HepG2 (cell line): ENCODE measurements around the gene DNASE1L2. TPM values are rescaled to one million over a fixed set of nuclear protein-coding genes. Genes with fewer than 3 reads are reported as not detected.

ENCODE experiments used
- ATAC-seq: fragments of 200-7000 bp; cut with Tn5 transposase; 3 replicates; pipeline ENCODE4 v1.9.1; 2020; ENCODE audit warnings: mild to moderate bottlenecking, moderate library complexity
- BruUV-seq: library from RNA; stranded (reverse); fragments of 400-500 nt; replicated peaks from 2 replicates; lab custom pipeline; 2021; lab: Mats Ljungman, UMichigan
- CTCF ChIA-PET: fragments of 300-600 bp; formaldehyde crosslinking; extraction: SDS; loops from one replicate; lab custom pipeline; 2021; ENCODE audit warnings: low total read pairs, inconsistent platforms, low intra/inter-chr PET ratio; lab: Yijun Ruan, JAX
- POLR2A ChIA-PET: fragments of 350-600 bp; sonication (Branson Sonifier 250); formaldehyde crosslinking; loops from one replicate; lab custom pipeline; 2020; ENCODE audit warnings: antibody characterized with exemption, inconsistent platforms; lab: Yijun Ruan, JAX
- DNase-seq: peaks from one replicate; pipeline ENCODE4 v3.0.0-alpha.2; 2015; ENCODE audit warnings: low spot score
- FAIRE-seq: peaks from 3 replicates; lab custom pipeline; 2011; peaks lifted over from hg19 to GRCh38; lab: Jason Lieb, UNC
- H2AFZ ChIP-seq: one replicate; pipeline ENCODE4 v1.6.1; 2011; ENCODE audit warnings: low read length, inconsistent platforms
- H3K27ac ChIP-seq: fragments of 300-600 bp; 3 replicates; pipeline ENCODE4 v1.8.0; 2011; ENCODE audit warnings: mixed run types, mild to moderate bottlenecking, mixed read lengths, low read length, inconsistent platforms; ENCODE audit not compliant: insufficient read depth; ENCODE audit errors: extremely low read length
- H3K27me3 ChIP-seq, 2 experiments: fragments of 200-600 bp in 1 of 2; 2 replicates in 1 of 2; 3 replicates in 1 of 2; pipeline versions ENCODE4 v1.6.0 to v1.8.0; 2011; ENCODE audit warnings: low read length in 2 of 2, mild to moderate bottlenecking in 2 of 2, moderate library complexity in 2 of 2, inconsistent platforms in 1 of 2; ENCODE audit not compliant: insufficient read depth in 2 of 2, control insufficient read depth in 1 of 2
- H3K36me3 ChIP-seq, 2 experiments: fragments of 200-600 bp in 1 of 2; replicated peaks in 1 of 2; 2 replicates in 1 of 2; 3 replicates in 1 of 2; pipeline versions ENCODE4 v1.5.1 to v1.8.0; 2011; ENCODE audit warnings: low read length in 2 of 2, inconsistent platforms in 1 of 2; ENCODE audit not compliant: insufficient read depth in 2 of 2, control insufficient read depth in 1 of 2
- H3K4me1 ChIP-seq: 2 replicates; pipeline ENCODE4 v1.5.1; 2012; ENCODE audit warnings: low read length, inconsistent platforms; ENCODE audit not compliant: insufficient read depth
- H3K4me2 ChIP-seq: 2 replicates; pipeline ENCODE4 v1.6.0; 2011; ENCODE audit warnings: low read depth, low read length, inconsistent platforms
- H3K4me3 ChIP-seq, 3 experiments: fragments of 200-600 bp in 1 of 3; sonication (generic), shearing (Covaris generic) in 1 of 3; replicated peaks in 1 of 3; 2 replicates each; pipeline ENCODE4 v1.5.1; 2011 to 2016; ENCODE audit warnings: low read length in 3 of 3, inconsistent platforms in 2 of 3, low read depth in 2 of 3, mild to moderate bottlenecking in 2 of 3, control low read depth in 1 of 3, mixed read lengths in 1 of 3; ENCODE audit not compliant: insufficient read depth in 1 of 3
- H3K79me2 ChIP-seq: one replicate; pipeline ENCODE4 v1.6.1; 2011; ENCODE audit warnings: low read length, inconsistent platforms; ENCODE audit not compliant: insufficient read depth
- H3K9ac ChIP-seq: 2 replicates; pipeline ENCODE4 v1.6.0; 2011; ENCODE audit warnings: mild to moderate bottlenecking, low read depth, low read length, inconsistent platforms; ENCODE audit not compliant: insufficient read depth
- H3K9me3 ChIP-seq: 2 replicates; pipeline ENCODE4 v1.5.1; 2012; ENCODE audit warnings: mild to moderate bottlenecking, low read length
- H4K20me1 ChIP-seq: 2 replicates; pipeline ENCODE4 v1.6.0; 2011; ENCODE audit warnings: inconsistent platforms, mild to moderate bottlenecking, low read length, moderate library complexity; ENCODE audit not compliant: insufficient read depth
- AGO2 ChIP-seq: fragments of 200-400 bp; formaldehyde crosslinking; optimal IDR thresholded peaks from 2 replicates; pipeline ENCODE3; 2017; ENCODE audit warnings: mild to moderate bottlenecking, low read depth, low read length, moderate library complexity
- RBFOX2 ChIP-seq: fragments of 200-400 bp; formaldehyde crosslinking; IDR thresholded peaks from 2 replicates; pipeline ENCODE4 v1.6.1; 2017; ENCODE audit warnings: low read depth, mild to moderate bottlenecking, low read length
- ZBTB33 ChIP-seq: sonication (generic); formaldehyde crosslinking; IDR thresholded peaks from 2 replicates; pipeline ENCODE4 v1.4.0; 2020; ENCODE audit warnings: missing genetic modification reagents
- ZNF207 ChIP-seq: fragments of 450-650 bp; IDR thresholded peaks from 2 replicates; pipeline ENCODE4 v1.6.1; 2016; ENCODE audit warnings: antibody characterized with exemption, borderline replicate concordance
- ZNF484 ChIP-seq: sonication (generic); formaldehyde crosslinking; IDR thresholded peaks from 2 replicates; pipeline ENCODE4 v1.5.1; 2020; ENCODE audit warnings: mild to moderate bottlenecking, low read depth, missing genetic modification reagents, borderline replicate concordance
- ZNF652 ChIP-seq: IDR thresholded peaks from 2 replicates; pipeline ENCODE4 v1.6.1; 2016; ENCODE audit warnings: low read depth, borderline replicate concordance
- WGBS: methylation state at CpG from one replicate; pipeline ENCODE4 v1.1.6; 2017; ENCODE audit warnings: low lambda C conversion rate; 5-methylcytosine and 5-hydroxymethylcytosine counted together
- in situ Hi-C: cut with HindIII; loops from 2 replicates; pipeline ENCODE4 v1.10.0; 2017; ENCODE audit warnings: low pct_unique_long_range_greater_than_20kb; ENCODE audit not compliant: extremely low pct_ligation_motif_present
- intact Hi-C: fragments of 100-400 bp; cut with micrococcal nuclease; formaldehyde crosslinking; loops from one replicate; pipeline ENCODE4 v1.10.0; 2022; ENCODE audit not compliant: unreplicated experiment
- polyA plus RNA-seq, 8 experiments: library from polyadenylated mRNA; depleted of rRNA in 3 of 8; stranded (reverse) in 7 of 8; unstranded in 1 of 8; fragments of >200 nt; fragmentation: Illumina TruSeq in 4 of 8; extraction: Trizol in 4 of 8; gene quantifications; 2 replicates each; pipeline versions ENCODE4 v1.2.1 to v1.2.3, GENCODE V29; 2011 to 2016; ENCODE audit warnings: low read depth in 4 of 8, missing spikeins in 1 of 8, mixed read lengths in 1 of 8; ENCODE audit not compliant: insufficient read depth in 1 of 8
- total RNA-seq, 5 experiments: library from RNA; depleted of rRNA; stranded (reverse); fragments of >200 nt; fragmentation: Illumina TruSeq; extraction: Trizol; gene quantifications; 2 replicates each; pipeline ENCODE4 v1.2.3, GENCODE V29; 2016; ENCODE audit warnings: low read depth in 1 of 5
- TF ChIP-seq, protein P1 (sequence below): sonication (generic); formaldehyde crosslinking; IDR thresholded peaks from 2 replicates; pipeline ENCODE4 v1.9.0; 2021; ENCODE audit warnings: missing genetic modification reagents, mild to moderate bottlenecking, borderline replicate concordance

The DNASE1L2 gene
- total and polyA plus RNA-seq, 2 of the 13 experiments (the other 11 are each of a cell fraction or from before 2014, with no cell fraction given): 0.44 to 0.50 TPM

DNA sequence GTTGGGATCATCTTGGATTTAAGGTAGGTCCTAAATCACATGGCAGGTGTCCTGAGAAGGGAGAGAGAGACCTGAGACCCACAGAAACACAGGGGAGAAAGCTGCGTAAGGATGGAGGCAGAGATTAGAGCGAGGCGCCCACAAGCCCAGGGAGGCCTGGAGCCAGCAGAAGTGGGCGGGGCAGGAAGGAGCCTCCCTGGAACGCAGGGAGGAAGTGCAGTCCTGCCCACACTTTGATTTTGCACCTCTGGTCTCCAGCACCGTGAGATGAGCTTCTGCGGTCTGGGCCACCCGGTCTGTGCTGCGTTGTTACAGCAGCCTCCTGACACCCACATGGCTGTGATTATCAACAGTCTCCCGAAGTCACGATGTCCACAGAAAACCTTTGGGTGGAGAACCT lies 6.4 kb downstream of the DNASE1L2 start:
- TF ChIP-seq, protein P1, sequence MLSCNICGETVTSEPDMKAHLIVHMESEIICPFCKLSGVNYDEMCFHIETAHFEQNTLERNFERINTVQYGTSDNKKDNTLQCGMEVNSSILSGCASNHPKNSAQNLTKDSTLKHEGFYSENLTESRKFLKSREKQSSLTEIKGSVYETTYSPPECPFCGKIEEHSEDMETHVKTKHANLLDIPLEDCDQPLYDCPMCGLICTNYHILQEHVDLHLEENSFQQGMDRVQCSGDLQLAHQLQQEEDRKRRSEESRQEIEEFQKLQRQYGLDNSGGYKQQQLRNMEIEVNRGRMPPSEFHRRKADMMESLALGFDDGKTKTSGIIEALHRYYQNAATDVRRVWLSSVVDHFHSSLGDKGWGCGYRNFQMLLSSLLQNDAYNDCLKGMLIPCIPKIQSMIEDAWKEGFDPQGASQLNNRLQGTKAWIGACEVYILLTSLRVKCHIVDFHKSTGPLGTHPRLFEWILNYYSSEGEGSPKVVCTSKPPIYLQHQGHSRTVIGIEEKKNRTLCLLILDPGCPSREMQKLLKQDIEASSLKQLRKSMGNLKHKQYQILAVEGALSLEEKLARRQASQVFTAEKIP (CRISPR knock-in tag): no peak
- TF ChIP-seq ZNF652 (CRISPR knock-in tag): no peak
- WGBS: 100% methylated on average over 4 of the region's 11 CpGs
- Histone ChIP-seq H3K36me3 (peaks cover 25 to 47% of the 10 kb centered on the region in 2 experiments; a peak in 4 of 5 replicates), H3K27ac (no peak overlapping the region), H3K9me3 (no peaks in the 10 kb centered on the region), H3K9ac (no peak overlapping the region), H2AFZ (no peak overlapping the region), H3K79me2 (no peaks in the 10 kb centered on the region), H4K20me1 (0 out of 2 replicates have a peak, but pooled peaks cover 2% of the 10 kb centered on the region), H3K4me3 (no peak overlapping the region), H3K4me2 (no peak overlapping the region), H3K27me3 (no peaks in the 10 kb centered on the region), H3K4me1 (peaks cover 21% of the 10 kb centered on the region)
- intact Hi-C loops (no loop called here), in situ Hi-C loops (no loop called here)
- FAIRE-seq: no peak
- ChIA-PET POLR2A (interaction anchor here (0.6 kb wide), 1 partner anchor 663 kb away, joined by 3 read pairs; no protein-coding TSS in a partner anchor), CTCF (no interaction called here)
- no peak for DNase-seq
- BruUV-seq: no TSS peak
- ATAC-seq: no peak

GRCh38 chr16:2243031-2243528 lies 6.8 kb downstream of the DNASE1L2 start:
- ChIA-PET POLR2A (interaction anchor here (0.6 kb wide), 1 partner anchor 662 kb away, joined by 3 read pairs; no protein-coding TSS in a partner anchor), CTCF (no interaction called here)
- TF ChIP-seq AGO2: peak; percentile 76
- no peak for TF ChIP-seq ZNF207
- TF ChIP-seq ZBTB33: 0 out of 2 replicates have a peak, but pooled peaks have one; percentile 49
- no peak for TF ChIP-seq ZNF484 (CRISPR knock-in tag)
- peak; percentile 40; the same call in 1 of the 2 replicates for TF ChIP-seq RBFOX2
- Histone ChIP-seq H3K36me3 (peaks cover 25 to 47% of the 10 kb centered on the region in 2 experiments; a peak in 4 of 5 replicates), H3K27me3 (no peaks in the 10 kb centered on the region), H3K79me2 (peaks cover under 1% of the 10 kb centered on the region), H3K4me2 (no peak overlapping the region), H3K9ac (no peak overlapping the region), H3K4me1 (peaks cover 17% of the 10 kb centered on the region), H3K4me3 (no peak overlapping the region), H3K9me3 (no peaks in the 10 kb centered on the region), H2AFZ (no peak overlapping the region), H4K20me1 (0 out of 2 replicates have a peak, but pooled peaks cover 2% of the 10 kb centered on the region), H3K27ac (no peak overlapping the region)
- WGBS: 96% methylated on average over 14 of the region's 19 CpGs
- BruUV-seq: no TSS peak
- no peak for FAIRE-seq
- intact Hi-C loops (no loop called here), in situ Hi-C loops (no loop called here)
- peak; percentile 21 for ATAC-seq
- no peak for DNase-seq
